CD4-positive, alpha-beta T cell treated with Interleukin-6 for 4 hours (primary cell): ENCODE data around the gene RGS2.

Experiments used
- DNase-seq: peaks from one replicate; pipeline ENCODE4 v3.0.0-alpha.2; 2020; ENCODE audit warnings: mixed read lengths

The RGS2 gene

GRCh38 chr1:192808518-192809306, at the start of gene RGS2:
RGS2 (plus strand) TSS chr1:192809039; CDS start chr1:192809072, 33 bp downstream.
- DNase-seq: peak; percentile 89

DNA sequence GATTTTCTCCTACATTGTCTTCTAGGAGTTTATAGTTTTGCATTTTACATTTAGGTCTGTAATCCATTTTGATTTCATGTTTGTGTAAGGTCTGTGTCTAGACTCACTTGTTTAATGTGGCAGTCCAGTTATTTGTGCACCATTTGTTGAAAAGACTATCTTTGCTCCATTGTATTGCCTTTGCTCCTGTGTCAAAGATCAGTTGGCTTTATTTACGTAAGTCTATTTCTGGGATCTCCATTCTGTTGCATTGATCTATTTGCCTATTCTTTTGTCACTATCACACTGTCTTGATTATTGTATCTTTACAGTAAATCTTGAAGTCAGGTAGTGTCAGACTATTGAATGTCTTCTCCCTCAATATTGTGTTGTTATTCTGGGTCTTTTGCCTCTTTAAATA, 49.7 kb upstream of the RGS2 start:
- DNase-seq: no peak

DNA sequence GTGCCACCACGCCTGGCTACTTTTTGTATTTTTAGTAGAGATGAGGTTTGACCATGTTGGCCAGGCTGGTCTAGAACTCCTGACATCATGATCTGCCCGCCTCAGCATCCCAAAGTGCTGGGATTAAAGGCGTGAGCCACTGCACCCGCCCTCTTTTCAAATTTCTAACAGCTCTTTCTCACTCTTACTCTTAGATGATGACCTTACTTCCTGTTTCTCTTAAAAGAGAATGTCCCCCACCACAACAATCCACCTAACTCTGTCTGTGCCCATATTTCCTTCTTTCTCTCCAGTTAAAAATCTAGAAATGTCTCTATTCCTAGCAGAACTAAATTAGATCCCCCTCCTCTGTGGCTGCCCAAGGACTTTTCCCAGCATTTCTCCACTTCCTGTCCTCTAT, 46.6 kb upstream of the RGS2 start:
- no peak for DNase-seq

- no peak for DNase-seq
Measured at GRCh38 chr1:192763243-192763642, 45.6 kb upstream of the RGS2 start.

DNA sequence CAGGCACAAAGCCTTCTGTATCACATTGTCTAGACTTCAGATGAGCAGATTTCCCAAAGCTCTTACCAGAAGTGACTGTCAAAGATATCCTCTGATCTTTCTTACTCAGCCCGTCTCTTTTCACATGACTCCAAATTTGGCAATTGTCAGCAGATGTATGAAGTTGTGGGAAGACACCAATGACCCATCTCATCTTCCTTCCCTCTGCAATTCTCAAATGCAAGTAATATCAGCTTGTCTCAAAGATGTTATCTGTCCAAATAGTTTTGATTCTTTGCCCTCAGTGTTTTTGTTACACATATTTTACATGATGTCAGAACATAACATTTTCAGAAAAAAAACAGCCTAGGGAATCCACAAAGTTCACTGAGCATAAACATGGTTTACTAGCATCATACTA, 45.1 kb upstream of the RGS2 start:
- DNase-seq: no peak

DNA sequence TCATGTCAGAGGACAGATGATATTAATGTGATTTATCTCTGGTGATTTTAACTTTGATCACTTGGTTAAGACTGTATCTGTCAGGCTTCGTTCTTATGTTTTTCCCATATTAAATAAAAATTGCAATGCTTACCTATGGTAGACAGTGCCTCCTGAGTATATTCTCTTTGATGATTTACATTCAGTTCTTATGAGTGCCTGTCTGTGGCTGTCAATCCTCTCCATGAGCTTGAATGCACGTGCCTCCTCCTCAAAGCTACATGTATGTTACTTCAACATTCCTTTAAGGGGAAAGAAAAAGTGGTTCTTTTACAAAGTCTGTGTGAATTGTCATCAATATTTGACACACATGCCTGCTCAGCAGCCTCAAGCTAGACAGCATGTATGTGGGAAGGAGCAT, 44.2 kb upstream of the RGS2 start:
- no peak for DNase-seq

DNA sequence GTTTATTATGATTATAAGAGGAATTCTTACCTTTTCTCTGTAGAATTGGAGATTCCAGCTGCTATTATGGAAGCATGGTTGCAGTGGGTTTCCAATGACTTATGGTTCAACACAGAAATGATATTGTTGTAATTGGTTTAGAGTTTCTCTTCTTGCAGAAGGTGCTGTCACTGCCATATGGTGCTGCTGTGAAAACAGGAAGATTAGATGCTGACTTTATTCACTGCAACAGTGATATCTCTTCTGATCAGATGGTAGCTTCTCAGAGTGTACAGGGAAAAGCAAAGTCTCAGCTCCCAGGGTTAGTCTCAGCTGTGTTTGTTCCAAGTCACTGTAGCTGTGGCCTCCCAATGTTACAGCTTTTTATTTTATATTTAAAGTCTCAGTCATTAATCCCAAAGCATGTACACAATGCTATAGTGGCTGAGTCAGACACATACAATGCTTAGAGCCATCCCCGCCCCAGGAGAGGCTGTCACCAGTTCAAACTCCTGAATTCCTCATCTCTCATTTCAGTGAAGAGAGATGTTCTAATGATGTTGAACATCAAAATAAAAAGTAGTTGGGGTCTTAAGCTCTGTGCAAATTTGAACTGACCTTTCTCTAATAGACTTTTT, 42.7 kb upstream of the RGS2 start:
- DNase-seq: no peak

GRCh38 chr1:192766876-192767275, 42.0 kb upstream of the RGS2 start:
- no peak for DNase-seq

GRCh38 chr1:192767798-192768197, 41.0 kb upstream of the RGS2 start:
- DNase-seq: no peak

- no peak for DNase-seq
Measured at GRCh38 chr1:192768463-192768862, 40.4 kb upstream of the RGS2 start.

- DNase-seq: no peak
Measured at GRCh38 chr1:192771341-192771740, 37.5 kb upstream of the RGS2 start.

DNA sequence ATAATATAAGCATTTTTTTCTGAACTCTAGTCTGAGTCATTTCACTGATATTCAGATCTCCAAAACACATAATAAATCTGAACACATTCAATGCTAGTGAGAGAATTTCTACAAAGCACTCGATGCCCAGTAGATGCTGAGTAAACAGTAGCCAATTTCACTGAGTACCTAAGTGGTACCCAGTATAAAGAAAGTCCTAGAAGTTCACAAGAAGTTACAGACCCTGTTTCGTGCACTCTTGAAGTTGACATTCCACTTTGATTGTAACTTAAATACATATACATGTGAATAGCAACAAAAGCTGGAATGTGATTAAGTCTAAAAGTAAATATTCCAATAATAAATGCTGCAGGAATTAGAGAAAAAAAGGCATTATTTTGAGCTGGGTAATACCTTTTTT, 33.2 kb upstream of the RGS2 start:
- no peak for DNase-seq

DNA sequence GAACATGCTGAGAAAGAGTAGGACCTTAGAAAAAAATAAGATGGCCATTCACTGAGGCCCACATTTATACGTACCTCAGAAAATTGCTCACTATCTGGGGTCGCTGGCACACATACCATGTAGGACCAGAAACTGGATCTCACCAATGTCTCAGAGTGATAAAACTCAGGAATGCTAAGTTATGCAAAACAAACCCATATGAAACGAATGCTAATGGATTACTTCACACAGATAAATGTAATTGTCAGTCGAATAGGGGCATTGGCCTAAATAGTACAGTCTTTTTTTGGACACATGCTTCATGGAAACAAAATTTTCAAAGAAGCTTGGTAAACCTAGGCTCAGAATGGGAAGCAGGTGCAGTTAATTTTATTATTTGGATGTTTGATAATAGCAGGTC, 32.6 kb upstream of the RGS2 start:
- no peak for DNase-seq

DNA sequence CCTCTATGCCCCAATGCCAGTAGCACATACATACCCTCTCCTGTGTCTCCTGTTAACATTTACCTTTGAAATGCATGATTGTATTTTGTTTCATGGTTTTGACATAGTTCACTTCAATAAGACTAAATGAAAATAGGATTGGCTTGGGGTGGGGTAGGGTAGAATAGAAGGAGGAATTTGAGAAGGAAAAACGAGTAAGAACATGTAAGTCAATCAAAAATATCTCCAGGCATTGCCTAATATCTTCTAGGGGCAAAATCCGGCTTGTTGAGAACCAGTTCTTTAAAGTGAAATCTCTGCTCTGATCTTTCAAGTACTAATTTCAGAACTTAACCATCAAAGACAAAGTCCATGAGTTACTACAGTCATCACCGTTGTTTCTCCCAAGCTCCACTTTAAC, 31.8 kb upstream of the RGS2 start:
- no peak for DNase-seq

DNA sequence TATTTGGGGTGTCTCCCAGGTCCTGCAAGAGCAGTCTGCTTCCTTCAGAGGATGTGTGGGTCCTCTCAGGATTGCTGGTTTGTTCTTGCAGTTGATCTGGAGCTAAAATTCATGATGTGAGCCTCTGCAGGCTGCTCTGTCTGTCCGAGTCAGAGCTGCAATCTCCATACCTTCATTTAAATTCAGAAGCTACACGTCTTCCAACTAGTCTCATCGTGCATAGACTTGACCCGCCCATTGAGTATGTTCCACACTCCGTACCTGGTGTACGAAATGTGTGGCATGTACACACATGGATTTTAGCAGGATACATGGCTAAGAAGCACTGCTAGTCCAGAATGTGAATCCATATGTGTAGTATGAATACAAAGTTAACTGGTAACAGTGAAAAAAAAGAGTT, 25.0 kb upstream of the RGS2 start:
- no peak for DNase-seq

- no peak for DNase-seq
Measured at GRCh38 chr1:192784397-192784796, 24.4 kb upstream of the RGS2 start.

DNA sequence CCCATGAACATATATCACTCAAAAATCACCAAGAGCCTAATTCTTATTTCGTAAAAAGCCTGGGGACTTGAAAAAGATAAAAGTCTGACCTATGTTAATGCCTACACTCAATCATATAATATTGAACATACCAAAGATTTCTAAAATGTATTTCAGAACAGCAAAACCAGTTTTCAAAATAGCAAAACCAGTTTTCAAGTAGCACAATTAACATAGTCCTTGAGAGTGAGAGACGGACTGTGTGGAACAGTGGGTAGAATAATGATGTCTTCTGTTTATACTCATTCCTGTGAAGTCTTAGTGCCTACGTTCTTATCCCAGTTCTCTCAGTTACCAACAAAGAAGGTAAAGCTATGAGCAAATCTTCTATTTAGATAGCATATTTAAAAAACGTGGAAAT, 22.3 kb upstream of the RGS2 start:
- no peak for DNase-seq

GRCh38 chr1:192787914-192788585, 20.8 kb upstream of the RGS2 start:
- DNase-seq: no peak

DNA sequence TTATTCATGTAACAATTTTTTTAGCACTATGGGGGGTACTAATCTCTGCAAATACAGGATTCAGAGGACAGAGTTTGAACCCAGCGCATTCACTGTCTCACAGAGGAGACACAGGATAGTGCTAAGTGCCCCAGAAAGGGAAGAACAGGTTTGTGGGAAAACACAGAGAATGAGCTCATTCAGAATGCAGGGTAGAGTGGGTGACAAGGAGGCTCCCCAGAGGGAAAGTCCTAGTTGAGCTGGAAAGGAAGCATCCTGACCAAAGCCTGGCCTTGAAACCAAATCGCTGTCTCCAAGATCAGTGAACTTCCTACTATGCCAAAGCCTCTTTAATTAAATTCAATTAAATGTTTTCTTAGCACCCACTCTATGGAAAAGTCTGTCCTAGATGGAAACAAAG, 19.0 kb upstream of the RGS2 start:
- no peak for DNase-seq

- DNase-seq: no peak
Measured at GRCh38 chr1:192792628-192793027, 16.2 kb upstream of the RGS2 start.

- DNase-seq: no peak
Measured at GRCh38 chr1:192793983-192794767, 14.7 kb upstream of the RGS2 start.

DNA sequence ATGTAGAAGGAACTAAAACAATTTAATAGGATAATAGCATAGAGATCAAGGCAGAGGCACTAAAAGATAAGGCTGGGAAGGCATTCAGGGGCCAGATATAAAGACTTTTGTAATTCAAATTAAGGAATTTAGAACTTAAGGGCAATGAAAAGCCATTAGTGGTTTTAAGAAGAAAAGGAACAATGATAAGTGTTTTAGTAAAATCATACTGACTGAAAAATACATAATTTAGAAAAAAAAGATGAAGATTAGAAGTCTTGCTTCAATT, 14.1 kb upstream of the RGS2 start:
- no peak for DNase-seq

DNA sequence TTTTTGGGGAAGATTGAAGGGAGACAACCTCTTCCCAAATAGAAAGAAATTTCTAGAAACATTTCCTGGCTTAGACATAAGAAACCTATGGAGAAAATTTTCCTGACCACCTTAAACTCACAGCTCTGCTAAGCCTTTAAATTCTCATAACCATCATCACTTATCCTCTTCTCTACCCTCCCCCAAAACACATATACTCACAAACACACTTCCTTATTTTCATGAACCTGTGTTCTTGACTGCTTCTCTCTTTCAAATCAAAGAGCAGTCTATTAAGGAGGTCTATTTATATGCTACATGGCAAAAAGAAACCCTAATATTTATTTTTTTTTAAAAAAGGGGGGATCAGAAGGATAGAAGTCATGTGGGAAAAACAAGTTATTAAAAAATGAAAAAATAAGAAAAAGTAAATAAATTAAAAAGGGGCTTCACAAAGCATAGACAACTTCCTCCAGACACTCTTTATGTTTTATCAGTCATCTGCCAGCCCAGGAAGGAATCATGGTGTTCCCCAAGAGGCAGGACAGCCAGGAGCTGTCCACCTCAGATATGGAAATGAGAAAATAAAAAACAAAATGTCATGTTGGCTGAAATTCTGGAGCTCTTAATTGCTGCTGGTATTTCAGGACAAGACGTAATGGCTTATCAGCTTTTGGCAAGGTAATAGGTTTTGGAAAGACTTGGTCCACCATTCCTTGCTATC, 12.8 kb upstream of the RGS2 start:
- DNase-seq: no peak
